Esophagus squamous epithelium (tissue), 5 donors: ENCODE results near the gene TAOK3. TPM values are rescaled to one million over a fixed set of nuclear protein-coding genes. Genes with fewer than 3 reads are reported as not detected.
"Not testable (repeated sequence)": the region's sequence is repeated elsewhere in the genome, so short reads cannot be mapped to it uniquely, and the experiment has no call there.

ENCODE experiments used
- DNase-seq: peaks from one replicate; lab custom pipeline; 2025; lab: John Stamatoyannopoulos, UW
- H3K27ac ChIP-seq, 4 donors: fragments of 200-600 bp; sonication (generic); one replicate each; pipeline ENCODE4 v1.5.1; 2016 to 2019; ENCODE audit warnings: mild to moderate bottlenecking in 1 of 4
- H3K27me3 ChIP-seq, 4 donors: fragments of 200-600 bp; sonication (generic); 1 replicate in 3 of 4; 2 replicates in 1 of 4; pipeline versions ENCODE4 v1.5.1 to v1.6.0; 2017 to 2021; ENCODE audit warnings: antibody characterized with exemption in 1 of 4
- H3K36me3 ChIP-seq, 3 donors: fragments of 200-600 bp; sonication (generic); one replicate each; pipeline ENCODE4 v1.5.1; 2016 to 2019
- H3K4me1 ChIP-seq, 3 donors: fragments of 200-600 bp; sonication (generic); one replicate each; pipeline ENCODE4 v1.5.1; 2017 to 2019
- H3K4me3 ChIP-seq, 4 donors: fragments of 200-600 bp; sonication (generic); 1 replicate in 3 of 4; 2 replicates in 1 of 4; pipeline ENCODE4 v1.5.1; 2016 to 2019; ENCODE audit warnings: mild to moderate bottlenecking in 2 of 4, moderate library complexity in 1 of 4
- H3K9me3 ChIP-seq, 3 donors: fragments of 200-600 bp; sonication (generic); one replicate each; pipeline ENCODE4 v1.5.1; 2016 to 2019
- CTCF ChIP-seq, 6 experiments: fragments of 450-650 bp in 4 of 6; fragments of 200-600 bp in 2 of 6; sonication (generic) in 2 of 6; IDR thresholded peaks; one replicate each; pipeline ENCODE4 v1.5.1; 2016 to 2019; ENCODE audit warnings: antibody characterized with exemption in 6 of 6, mild to moderate bottlenecking in 4 of 6, moderate library complexity in 4 of 6
- POLR2A ChIP-seq, 4 donors: fragments of 450-650 bp; IDR thresholded peaks; one replicate each; pipeline ENCODE4 v1.6.1; 2017; ENCODE audit warnings: antibody characterized with exemption in 4 of 4, mild to moderate bottlenecking in 4 of 4, moderate library complexity in 3 of 4
- WGBS, 2 donors: methylation state at CpG; one replicate each; pipeline ENCODE4 v1.1.5; 2018; 5-methylcytosine and 5-hydroxymethylcytosine counted together
- intact Hi-C: fragments of 100-400 bp; cut with DNase I; formaldehyde crosslinking; loops from one replicate; pipeline ENCODE4 v1.15.0; 2022
- total RNA-seq, 4 donors: library from RNA; depleted of rRNA; stranded (reverse); fragments of >200 nt; gene quantifications; one replicate each; pipeline ENCODE4 v1.1.0, GENCODE V29; 2016
- donor health status: DM: yes; HTN: yes; CAD: no.

Gene TAOK3
- total RNA-seq, 4 donors from 2014 or later: 13.7 to 27.7 (median 21.1) TPM

DNA sequence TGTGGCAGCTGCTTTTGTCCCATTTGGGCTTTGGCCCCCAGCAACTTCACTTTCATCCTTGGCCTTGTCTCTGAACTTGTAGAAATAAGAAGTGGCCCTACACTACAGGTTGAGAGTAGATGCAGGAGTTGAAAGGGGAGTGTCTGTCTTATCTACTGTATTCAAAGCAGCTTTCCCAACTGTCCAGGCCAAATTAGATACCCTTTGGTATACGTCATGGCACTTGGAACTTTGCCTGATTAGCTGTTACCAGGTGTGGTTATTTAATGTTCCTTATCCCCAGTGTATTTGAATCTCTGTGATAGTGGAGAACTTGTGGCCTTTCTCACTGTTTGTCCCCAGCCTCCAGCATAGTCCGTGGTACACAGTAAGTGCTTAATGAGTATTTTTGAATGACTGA, 37.1 kb upstream of the TAOK3 start:
- Histone ChIP-seq H3K4me1 (peaks cover 0 to 13% (median 0%) of the 10 kb centered on the region in 3 donors), H3K9me3 (no peaks in the 10 kb centered on the region), H3K4me3 (no peak overlapping the region), H3K27me3 (no peaks in the 10 kb centered on the region), H3K36me3 (peaks cover 7 to 97% (median 28%) of the 10 kb centered on the region in 3 donors), H3K27ac (no peak overlapping the region)
- TF ChIP-seq POLR2A (IDR thresholded peaks at IDR 0.05) (no peak), CTCF (IDR thresholded peaks at IDR 0.05) (no peak)
- intact Hi-C loops: loop anchor here (10.0 kb wide), 1 partner anchor 1135 kb away; no protein-coding TSS in a partner anchor
- DNase-seq: no peak
- WGBS, 2 donors: 86 to 95% methylated on average over 2 of the region's 2 CpGs

DNA sequence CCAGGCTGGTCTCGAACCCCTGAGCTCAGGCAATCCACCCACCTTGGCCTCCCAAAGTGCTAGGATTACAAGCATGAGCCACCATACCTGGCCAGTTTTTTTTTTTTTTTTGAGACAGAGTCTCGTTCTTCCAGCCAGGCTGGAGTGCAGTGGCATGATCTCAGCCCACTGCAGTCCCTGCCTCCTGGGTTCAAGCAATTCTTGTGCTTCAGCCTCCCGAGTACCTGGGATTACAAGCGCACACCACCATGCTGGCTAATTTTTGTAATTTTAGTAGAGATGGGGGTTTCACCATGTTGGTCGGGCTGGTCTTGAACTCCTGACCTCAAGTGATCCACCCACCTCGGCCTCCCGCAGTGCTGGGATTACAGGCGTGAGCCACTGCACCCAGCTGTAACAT, 35.5 kb upstream of the TAOK3 start:
- DNase-seq, H3K27me3 ChIP-seq, H3K9me3 ChIP-seq, H3K4me3 ChIP-seq, H3K27ac ChIP-seq: not testable (repeated sequence)
- intact Hi-C loops: loop anchor here (10.0 kb wide), 1 partner anchor 1137 kb away; no protein-coding TSS in a partner anchor
- peaks cover 0 to 10% (median 0%) of the 10 kb centered on the region in 3 donors for H3K4me1 ChIP-seq
- 81 to 91% methylated on average over 6 to 8 of the region's 8 CpGs for WGBS, 2 donors
- peaks cover 7 to 96% (median 19%) of the 10 kb centered on the region in 3 donors for H3K36me3 ChIP-seq

DNA sequence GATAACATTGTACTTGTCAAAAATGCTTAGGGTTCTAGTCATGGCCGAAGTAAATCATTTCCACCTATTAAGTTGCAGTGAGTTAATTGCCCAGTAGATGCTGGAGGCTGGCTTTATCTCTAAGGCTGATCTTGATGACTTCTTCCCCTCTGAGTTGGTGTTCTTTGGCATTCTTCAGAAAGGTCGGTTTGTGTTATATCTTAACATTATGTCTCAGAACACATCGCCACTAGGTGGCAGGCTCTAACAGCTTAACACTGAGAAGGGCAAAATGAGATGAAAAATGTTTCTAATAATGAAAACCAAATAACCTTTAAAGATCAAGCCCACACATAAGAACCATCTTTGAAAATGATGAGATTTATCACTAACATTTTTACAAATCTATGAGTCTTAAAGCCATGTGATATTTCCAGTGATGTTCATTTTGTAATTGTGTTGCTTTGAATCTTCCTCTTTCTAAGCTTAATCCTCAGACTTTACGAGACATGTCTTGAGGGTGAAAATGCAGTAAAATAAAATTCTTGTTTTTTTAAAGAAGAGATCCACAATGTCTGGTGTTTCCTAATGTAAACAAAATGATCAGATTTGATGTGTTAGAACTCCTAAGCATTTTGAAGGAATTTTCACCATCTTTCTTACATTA, 32.3 kb upstream of the TAOK3 start:
- Histone ChIP-seq H3K27ac (no peak overlapping the region), H3K4me1 (no peaks in the 10 kb centered on the region), H3K9me3 (no peaks in the 10 kb centered on the region), H3K27me3 (no peaks in the 10 kb centered on the region), H3K36me3 (peaks cover 0 to 95% (median 10%) of the 10 kb centered on the region in 3 donors), H3K4me3 (no peak overlapping the region)
- 41 to 43% methylated on average over 4 of the region's 4 CpGs for WGBS, 2 donors
- no peak for DNase-seq
- no peak for TF ChIP-seq POLR2A (IDR thresholded peaks at IDR 0.05)
- TF ChIP-seq CTCF (IDR thresholded peaks at IDR 0.05): peak; percentile 38 to 74 (median 59)
- intact Hi-C loops: loop anchor here (10.0 kb wide), 1 partner anchor 1140 kb away; no protein-coding TSS in a partner anchor

- H3K4me1 ChIP-seq: peaks cover 0 to 5% (median 0%) of the 10 kb centered on the region in 3 donors
- no peak overlapping the region for H3K27ac ChIP-seq
- TF ChIP-seq CTCF (IDR thresholded peaks at IDR 0.05) (no peak), POLR2A (IDR thresholded peaks at IDR 0.05) (no peak)
- H3K9me3 ChIP-seq: no peaks in the 10 kb centered on the region
- H3K36me3 ChIP-seq: peaks cover 0 to 95% (median 15%) of the 10 kb centered on the region in 3 donors
- no peak overlapping the region for H3K4me3 ChIP-seq
- 63% methylated on average over 6 of the region's 6 CpGs for WGBS, 2 donors
- no peak for DNase-seq
- intact Hi-C loops: loop anchor here (10.0 kb wide), 1 partner anchor 1143 kb away; no protein-coding TSS in a partner anchor
- no peaks in the 10 kb centered on the region for H3K27me3 ChIP-seq
These were observed 29.5 kb upstream of the TAOK3 start for GRCh38 chr12:118402251-118402650.

- 74 to 92% methylated on average over 5 of the region's 5 CpGs for WGBS, 2 donors
These were observed 26.2 kb upstream of the TAOK3 start for GRCh38 chr12:118398940-118399339.

More at GRCh38 chr12:118398940-118399339, 26.2 kb upstream of the TAOK3 start:
- Histone ChIP-seq H3K27ac (no peak overlapping the region), H3K9me3 (no peaks in the 10 kb centered on the region), H3K27me3 (no peaks in the 10 kb centered on the region), H3K4me3 (no peak overlapping the region), H3K4me1 (peaks cover 0 to 5% (median 0%) of the 10 kb centered on the region in 3 donors), H3K36me3 (peaks cover 0 to 99% (median 7%) of the 10 kb centered on the region in 3 donors)
- DNase-seq: no peak
- intact Hi-C loops: no loop called here
- no peak for TF ChIP-seq POLR2A (IDR thresholded peaks at IDR 0.05)
- TF ChIP-seq CTCF (IDR thresholded peaks at IDR 0.05): no peak
